Cerebellar cortex (tissue), 1 donor: ENCODE results near the gene GPR84.

ENCODE experiments used
- DNase-seq: peaks from one replicate; pipeline ENCODE4 v3.0.0-alpha.2; 2015; ENCODE audit warnings: low spot score

Gene GPR84

DNA sequence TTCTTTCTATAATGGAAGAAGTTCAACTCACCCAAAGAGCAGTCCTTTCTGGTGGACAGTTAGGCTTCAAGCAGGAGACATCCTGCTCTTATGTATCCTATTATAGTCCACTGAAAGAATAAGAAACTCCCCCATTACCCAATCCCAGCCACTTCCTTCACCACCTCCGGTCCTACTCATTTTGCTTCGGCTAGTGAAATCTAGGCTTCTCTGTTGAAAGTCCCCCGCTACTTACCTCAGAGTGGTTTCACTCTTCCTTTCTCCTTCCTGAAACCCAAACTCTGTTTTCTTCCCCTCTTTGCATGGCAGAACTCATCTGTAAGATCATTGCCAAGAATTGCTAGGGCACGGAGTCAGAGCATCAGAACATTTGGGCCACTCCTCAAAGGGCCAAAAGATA is at the start of gene GPR84:
TSS of gene GPR84 (minus strand) at position 74 of the 400 bp plus-strand sequence. CDS start 635 bp downstream, outside the sequence.
- DNase-seq, result no peak

DNA sequence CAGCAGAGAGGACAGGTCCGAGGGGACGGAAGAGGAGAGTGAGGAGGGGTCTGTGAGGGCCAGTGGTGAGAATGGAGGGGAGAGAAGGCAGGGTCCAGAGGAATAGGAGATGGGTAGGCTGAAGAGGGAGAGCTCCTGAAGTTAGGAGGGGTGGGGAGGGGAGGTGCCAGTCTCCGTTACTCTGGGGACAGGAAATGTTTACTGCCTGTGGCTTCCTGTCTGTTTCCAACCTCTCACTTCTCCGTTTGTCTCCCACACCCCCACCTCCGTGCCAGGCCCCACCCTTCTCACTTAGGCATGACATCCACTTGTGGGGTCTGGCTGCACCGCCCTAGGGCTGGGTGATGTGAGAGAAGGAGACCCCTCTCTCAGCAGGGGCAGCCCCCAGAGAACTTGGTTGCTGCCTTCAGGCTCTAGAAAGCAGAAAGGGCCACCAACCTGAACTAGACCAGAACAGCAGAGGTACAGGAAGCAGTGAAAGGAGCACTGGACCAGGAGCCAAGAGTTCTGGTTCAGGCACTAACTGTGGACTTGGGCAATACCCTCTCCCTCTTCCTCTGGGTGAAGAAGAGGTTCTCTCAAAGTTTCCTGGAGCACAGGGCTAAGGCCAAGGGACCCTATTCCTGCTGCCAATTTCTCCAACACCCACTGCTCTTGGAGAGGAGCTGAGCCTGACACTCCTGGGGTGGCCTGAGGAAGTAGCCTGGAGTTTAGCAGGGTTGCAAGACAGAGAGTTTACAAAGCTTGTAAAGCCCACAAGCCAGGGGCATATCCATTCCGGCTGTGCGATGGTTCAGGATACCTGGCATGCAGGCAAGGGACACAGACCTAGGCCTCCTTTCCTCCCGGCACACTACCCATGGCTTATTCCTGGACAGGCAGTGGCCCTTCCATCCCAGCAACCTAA is 49.3 kb upstream of the GPR84 start:
- DNase-seq, result no peak

GRCh38 chr12:54412786-54413185 is 48.5 kb upstream of the GPR84 start:
- DNase-seq, result no peak

DNA sequence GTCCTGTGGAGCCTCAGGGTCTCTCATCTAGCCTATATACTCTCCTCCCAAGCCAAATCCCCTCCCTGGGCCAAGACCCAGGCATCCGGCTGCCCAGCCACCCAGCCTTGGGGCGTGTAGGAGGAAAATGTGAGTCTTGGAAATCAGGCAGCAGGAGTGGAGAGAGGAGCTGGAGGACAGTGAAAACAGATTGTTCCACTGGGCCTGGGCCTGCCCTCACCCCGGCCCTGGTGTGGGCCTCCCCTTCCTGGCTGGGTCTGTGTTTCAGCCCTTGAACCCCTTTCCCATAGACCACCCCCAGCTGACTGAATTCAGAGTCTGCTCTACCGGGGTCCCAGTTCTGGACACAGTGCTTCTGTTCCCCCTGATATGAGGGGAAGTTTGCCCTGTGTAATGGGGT is 48.1 kb upstream of the GPR84 start:
- DNase-seq, result no peak

DNA sequence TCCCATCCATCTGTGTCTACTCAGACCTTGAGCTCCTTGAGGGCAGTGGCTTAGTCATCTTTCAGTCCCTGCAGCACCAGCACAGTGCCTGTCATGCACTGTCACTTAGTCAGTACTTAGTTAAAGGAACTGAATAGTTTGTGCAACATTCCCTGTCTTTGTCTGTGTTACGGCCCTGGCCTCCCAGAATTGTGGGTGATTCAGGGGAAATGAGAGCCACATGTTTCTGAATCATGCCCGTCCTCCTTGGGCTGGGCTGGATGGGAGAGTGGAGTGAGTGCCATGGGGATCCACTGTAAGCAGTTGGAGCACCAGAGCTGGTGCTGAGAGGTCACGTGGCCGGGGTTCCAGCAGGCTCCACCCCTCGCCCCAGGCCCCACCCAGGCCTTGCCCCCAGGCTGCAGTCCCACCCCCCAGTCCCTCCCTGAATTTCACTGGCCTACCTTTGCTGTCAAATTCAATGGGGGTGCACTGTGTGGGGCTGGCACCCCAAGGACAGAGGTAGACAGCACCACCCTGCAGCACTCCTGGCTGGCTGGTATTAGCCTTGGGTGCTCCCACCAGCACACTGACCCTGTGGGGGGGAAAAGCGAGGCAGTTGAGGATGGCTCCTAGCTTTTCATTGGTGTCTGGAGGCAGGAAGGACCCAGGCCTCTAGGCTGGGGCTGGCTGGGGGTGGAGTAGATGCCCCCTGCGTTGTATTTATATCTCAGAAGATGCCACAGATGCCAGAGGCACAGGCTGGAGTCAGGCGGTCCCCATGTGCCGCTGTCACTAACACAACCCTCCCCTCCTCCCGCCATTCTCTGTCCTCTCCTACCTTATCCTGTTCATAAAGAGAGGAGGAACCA is 47.3 kb upstream of the GPR84 start:
- DNase-seq, result no peak

DNA sequence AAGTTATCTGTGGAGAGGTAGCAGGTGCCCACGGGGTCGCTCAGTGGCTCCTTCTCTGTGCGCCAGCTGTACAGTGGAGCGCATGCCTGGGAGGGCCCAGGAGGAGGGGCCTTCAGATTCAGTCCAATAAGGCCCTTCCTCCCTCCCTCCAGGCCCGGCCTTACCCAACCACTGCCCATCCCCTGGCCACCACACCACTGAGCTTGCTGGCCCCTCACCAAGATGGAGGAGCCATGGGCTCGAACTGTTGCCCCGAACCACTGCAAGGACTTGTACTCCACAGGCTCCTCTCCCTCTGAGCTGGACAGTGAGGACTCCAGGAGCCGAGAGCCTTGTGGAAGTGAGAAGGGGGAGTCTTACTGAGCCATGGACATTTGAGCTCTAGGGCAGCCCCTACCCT is 45.0 kb upstream of the GPR84 start:
- DNase-seq, result no peak

- DNase-seq, result no peak
These were observed 43.1 kb upstream of the GPR84 start for GRCh38 chr12:54407183-54407905.

GRCh38 chr12:54405573-54405972 is 41.3 kb upstream of the GPR84 start:
- DNase-seq, result no peak

DNA sequence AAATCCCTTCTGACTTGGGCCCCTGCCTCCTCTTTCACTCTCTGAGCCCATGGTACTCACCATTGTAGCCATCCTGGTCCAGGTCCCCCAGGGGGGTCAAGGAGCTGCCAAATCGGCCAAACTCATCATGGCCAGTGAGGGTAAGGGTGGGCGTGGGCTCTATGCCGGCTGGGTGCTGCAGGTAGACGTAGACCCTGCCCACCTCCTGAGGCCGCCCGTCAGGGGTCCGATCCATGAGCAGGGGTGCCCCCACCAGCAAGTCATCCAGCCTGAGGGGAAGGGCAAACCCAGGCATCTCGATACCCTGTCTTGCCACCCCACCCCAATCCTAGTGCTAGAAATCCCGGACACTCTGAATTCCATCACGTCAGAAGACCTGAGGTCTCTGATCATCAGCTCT is 40.8 kb upstream of the GPR84 start:
- DNase-seq, result no peak

- peak; percentile 60 for DNase-seq
These were observed 40.0 kb upstream of the GPR84 start for GRCh38 chr12:54404061-54405004.

DNA sequence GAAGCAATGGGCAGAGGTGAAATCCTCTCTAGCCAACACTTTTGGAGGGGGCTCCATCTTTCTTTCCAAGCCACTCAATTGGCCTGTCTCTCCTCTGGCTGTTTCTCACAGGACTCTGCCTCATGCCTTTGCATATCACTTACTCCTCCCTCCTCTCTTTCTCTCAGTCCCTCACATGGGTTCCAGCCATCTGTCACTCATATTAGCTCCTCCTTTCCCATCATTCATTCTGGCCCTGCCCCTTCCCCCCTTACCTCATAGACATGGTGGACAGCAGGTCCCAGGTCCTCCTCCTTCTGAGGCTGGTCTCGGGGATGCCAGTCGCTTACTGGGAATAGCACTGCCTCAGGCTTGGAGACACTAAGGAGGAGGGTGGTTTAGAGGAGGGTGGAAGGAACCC is 36.8 kb upstream of the GPR84 start:
- DNase-seq, result no peak

DNA sequence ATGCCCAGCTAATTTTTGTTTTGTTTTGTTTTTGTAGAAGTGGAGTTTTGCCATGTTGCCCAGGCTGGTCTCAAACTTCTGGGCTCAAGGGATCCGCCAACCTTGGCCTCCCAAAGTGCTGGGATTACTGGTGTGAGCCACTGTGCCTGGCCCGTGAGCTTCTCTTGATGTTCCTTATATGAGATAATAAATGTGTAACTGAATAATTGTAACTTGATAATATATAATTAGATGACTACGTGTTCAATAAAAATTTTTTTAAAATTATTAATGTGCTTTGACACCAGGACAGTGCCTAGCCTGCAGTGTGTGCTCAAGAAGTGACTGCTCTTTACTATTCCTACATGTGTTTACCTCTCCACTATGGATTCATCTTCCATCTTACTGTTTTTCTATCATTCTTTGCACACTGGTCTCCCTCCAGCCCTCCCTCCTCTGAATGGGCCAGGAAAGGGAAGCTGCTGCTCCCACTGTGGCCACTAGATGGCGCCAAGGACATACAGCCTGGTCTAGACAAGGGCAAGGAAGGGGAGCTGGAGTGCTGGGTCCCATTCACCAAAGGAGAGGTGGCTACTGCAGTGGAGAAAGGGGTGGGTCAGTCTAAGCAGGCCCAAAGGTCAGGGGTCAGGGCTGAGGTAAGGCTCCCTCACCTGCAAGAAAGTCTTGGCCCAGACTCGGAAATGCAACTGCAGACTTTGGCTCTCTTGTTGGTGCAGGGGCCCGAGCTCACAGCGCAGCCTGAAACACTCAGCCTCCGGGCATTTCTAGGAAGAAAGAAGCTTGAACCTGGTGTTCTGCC is 34.9 kb upstream of the GPR84 start:
- DNase-seq, result peak; percentile 91

- DNase-seq, result no peak
These were observed 33.9 kb upstream of the GPR84 start for GRCh38 chr12:54398218-54398617.

DNA sequence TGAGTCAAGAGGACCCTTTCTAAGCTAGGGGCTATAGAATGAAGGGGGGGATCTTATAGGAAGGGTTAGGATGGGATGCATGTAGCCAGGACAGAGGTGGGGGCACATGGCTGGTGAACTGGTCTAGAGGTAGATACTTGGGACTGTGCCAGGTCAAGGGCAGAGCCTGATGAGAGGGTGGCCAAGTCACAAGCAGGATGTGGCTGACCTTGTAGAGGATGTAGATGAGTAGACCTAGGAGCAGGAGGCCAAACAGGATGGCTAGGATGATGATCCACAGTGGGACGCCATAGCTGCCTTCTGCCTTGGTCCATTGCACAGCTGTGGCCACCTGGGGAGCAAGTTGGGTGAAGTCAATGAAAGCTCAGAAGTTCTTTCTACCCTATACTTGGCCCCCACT is 32.9 kb upstream of the GPR84 start:
- no peak for DNase-seq

GRCh38 chr12:54395545-54395944 is 31.3 kb upstream of the GPR84 start:
- DNase-seq, result no peak

- DNase-seq, result no peak
These were observed 30.7 kb upstream of the GPR84 start for GRCh38 chr12:54394986-54395385.

- DNase-seq, result peak; percentile 75
These were observed 30.0 kb upstream of the GPR84 start for GRCh38 chr12:54394281-54394719.

DNA sequence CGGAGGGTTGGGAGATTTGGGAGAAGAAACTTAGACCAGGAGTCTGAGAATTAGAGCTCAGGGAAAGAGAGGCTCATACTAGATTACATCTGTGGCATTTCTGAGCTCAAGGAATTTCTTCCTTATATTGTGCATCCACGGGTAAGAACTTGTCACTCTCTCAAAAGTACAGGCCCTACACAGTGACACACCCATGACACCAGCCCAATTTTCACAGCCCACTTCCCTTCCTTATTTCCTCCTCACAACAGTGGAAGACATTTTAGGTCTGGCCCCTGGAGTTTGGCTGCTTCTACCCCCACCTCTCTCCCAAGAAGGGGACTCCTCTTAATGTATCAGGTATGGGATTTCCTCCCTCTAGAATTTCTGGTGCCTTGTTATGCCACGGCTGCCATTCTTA is 29.5 kb upstream of the GPR84 start:
- DNase-seq, result no peak

DNA sequence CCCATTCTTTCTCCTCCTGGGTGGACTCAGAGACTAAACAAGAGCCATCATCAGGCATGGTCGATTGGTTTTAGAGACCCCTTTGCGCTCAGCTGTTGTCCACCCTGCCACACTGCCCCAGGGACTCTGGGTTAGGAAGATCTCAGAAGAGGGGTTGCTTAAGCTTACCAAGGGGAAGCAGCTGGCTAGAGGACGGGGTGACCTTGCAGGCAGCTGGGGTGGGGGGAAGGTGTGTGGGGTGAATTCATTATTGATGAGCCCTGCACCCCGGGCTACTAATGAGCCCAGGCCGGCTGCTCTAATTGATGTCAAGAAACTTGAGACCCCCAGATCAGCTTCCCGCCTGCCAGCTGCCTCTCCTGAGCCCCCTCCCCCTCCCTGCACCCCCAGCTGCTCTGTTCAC is 28.9 kb upstream of the GPR84 start:
- no peak for DNase-seq

DNA sequence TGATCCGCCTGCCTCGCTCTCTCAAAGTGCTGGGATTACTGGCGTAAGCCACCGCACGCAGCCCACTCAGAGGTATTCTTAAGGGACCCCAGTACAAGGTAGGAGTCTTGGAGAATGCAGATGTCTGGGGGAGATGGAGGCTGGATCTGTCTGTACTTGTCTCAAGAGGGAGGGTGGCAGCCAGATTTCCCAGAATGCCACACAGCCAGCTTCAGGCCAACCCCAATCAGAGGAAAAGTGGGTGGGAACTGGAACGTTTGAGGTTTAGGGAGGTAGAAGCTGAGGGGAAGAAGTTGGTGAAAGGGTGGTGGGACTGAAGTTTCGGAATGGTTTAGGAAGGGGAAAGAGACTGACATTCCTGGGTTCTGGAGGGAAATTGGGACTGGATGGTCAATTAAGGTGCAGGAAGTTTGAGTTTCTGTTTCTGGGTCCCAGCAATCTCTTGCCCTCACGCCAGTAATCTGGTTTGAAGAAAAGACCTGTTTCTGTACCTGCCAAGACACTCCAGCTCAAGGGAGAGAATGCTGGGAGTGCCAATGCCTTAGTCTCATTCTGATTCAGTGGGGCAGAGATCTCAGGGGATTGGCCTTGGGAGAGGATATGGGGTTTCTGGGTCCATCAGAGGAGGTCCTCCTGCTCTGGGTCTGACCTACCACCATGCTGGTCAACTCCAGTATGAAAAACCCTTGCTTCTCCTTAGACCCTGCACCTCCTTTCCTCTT is 28.4 kb upstream of the GPR84 start:
- no peak for DNase-seq
